Urothelium cell line (cell line): Measurements from ENCODE around the gene KATNAL2.

Experiments used
- DNase-seq: peaks from one replicate; pipeline ENCODE4 v3.0.0; 2011; ENCODE audit warnings: low spot score, mixed read lengths
- FAIRE-seq: peaks from 2 replicates; lab custom pipeline; 2011; peaks lifted over from hg19 to GRCh38; lab: Jason Lieb, UNC

The KATNAL2 gene

DNA sequence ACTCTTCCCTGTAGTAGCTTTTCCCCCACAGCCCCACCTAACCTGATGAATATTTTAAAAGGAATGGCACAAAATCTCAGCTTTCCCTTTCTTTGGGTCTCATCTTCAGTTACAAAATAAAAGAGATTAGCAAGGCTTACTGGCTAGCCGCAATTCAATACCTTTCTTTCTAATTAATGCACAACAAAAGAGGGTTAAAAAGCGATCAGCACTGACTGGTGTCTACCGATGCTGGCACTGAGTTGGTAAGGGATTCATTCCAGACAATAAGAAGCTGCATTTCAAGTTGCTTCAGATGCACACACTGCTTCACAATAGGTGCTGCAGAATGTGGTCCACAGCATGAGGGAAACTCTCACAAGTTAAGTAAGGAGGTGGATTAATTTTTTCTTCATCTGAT, 191.0 kb downstream of the KATNAL2 start:
- no peak for DNase-seq
- no peak for FAIRE-seq

DNA sequence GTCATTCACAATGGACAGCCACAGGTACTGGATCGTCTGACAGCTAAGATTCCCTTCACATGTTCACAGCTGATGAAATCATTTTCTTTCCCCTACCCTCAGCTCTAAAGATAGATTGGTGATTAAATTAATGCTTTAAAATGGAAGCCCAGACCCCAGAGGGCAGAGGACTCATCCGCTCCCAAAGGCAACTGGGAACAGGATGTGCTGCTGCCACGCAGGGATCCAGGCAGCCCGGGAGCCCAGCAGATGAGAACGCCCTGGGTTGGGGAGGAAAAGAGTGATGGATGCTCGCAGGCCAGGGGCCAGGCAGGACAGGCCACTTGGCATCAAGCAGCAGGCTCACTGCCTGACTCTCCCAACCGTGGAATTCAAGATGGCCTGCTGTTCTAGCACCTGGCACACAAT, 191.6 kb downstream of the KATNAL2 start:
- FAIRE-seq (no peak), DNase-seq (no peak)

DNA sequence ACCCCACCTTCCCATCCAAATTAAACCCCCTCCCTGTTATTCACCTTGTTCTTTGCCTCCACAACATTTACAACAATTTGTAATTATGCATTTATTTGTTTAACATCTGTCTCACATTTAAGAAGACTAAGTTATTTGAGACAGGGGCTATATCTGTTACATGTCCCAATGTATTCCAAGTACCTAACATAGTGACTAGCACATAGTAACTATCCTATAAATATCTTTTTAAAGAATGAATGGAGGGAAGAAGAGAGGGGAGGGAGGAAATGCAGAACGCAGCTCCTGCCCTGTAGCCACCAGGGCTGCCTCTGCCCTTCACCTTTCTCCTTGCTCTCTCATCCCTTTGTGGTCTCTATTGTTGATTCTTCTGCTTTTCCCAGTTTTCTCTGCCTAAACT, 192.3 kb downstream of the KATNAL2 start:
- DNase-seq (no peak), FAIRE-seq (no peak)

DNA sequence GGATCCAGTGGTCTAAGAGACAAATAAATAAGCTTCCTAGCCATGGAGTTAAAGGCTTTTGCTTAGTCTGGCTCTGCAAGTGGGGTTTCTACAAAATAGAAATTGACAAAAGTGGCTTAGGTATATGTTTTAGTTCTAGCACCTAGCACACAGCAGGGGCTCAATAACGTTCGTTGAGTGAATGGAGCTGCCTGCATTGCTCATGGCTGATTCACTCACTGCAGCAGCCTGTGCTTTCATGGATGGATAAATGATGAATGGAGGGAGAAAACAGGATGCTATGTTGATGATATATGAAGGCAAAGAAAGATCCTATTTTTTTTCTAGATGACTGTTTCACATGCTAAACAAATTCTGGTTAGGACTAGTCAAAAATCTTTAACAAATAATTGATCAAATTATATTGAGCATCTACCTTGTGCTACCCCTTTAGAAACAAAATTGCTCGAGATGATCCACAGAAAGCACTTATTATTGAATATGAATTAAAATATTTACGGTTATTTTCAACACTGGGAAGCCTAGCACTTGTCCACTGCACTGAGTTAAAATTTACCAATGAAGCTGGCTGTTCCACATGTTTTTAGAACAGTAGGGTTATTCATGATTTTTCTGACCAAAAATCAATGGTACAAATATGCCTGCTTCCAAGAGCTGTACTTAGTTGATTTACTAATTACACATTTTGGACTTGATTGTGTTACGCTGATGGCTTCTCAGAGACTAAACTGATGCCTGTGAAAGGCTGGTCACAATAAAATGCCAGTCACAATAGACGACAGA, 193.3 kb downstream of the KATNAL2 start:
- FAIRE-seq: no peak

DNA sequence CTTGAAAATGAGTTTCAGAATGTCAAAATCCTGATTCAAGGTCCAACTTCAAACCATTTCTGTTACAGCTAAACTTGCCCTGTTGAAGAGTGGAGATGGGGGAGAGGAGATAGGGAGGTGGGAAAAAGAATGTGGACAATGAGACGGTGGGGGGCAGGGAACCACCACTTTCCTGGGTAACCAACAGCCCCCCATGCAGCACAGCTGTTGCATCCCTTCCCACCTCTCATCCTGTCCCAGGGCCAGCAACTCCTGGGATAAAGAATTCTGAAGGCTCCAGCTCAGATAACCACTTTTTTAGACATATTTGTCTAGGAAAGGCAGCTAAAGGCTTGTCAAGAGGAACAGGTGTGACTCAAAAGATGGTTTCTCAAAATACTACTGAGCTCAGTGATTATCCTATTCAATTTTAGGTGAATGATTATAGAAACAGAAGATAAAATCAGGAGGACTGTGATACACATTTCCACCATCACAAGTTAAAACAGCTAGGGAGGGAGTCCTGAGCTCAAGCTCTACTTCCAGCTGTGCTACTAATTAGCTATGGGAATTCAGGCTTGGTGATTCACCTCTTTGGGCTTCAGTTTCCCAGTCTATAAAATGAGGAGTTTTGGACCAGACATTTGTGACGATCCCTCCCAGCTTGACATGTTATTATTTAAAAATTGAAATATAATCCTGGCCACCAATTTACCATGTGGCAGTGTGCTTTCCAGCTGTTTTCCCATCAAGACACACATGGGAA, 196.6 kb downstream of the KATNAL2 start:
- DNase-seq (no peak), FAIRE-seq (no peak)

More for the DNA sequence above, 193.3 kb downstream of the KATNAL2 start:
- DNase-seq: no peak

DNA sequence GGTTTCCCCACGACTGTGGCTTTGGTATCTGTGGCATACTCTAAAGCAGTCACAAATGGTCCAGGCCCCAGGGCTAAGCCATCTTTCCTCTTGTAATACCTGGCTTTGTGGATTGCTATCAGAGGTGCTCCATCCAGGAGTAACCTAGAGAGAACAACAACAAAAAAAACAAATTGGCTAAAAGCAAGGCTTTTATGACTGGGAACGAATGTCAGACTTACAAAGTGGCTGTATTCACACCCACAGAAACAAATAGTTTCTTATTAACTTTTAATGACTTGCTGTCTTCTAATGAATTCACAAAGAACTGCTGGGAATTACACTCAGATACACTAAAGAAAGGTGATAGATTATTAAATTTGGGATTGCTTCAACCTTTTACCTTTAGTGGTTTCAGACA, 197.8 kb downstream of the KATNAL2 start:
- FAIRE-seq: no peak
- no peak for DNase-seq

DNA sequence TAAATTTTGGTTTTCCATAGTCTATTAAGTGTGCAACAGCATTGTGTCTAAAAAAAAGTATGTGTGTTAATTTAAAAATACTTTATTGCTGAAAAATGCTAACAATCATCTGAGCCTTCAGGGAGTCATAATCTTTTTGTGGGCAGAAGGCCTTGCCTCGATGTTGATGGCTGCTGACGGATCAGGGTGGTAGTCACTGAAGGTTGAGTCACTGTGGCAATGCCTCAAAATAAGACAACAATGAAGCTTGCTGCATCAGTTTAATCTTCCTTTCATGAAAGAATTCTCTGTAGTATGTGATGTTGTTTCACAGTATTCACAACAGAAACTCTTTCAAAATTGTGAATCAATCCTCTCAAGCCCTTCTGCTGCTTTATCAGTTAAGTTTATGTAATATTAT, 201.6 kb downstream of the KATNAL2 start:
- FAIRE-seq: no peak

DNA sequence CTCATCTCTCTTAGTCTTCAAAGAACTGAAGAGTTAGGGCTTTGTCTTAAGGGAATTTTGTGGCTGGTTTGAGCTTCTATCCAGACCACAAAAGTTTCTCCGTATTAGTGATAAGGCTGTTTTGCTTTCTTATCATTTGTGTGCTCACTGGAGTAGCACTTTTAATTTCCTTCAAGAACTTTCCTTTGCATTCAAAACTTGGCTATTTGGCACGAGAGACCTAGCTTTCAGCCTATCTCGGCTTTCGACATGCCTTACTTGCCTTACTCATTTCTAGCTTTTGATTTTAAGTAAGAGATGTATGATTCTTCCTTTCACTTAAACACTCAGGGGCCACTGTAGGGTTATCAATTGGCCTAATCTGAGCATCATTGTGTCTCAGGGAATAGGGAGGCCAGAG, 203.0 kb downstream of the KATNAL2 start:
- no peak for DNase-seq
- FAIRE-seq: no peak

More for the DNA sequence above, 201.6 kb downstream of the KATNAL2 start:
- no peak for DNase-seq

DNA sequence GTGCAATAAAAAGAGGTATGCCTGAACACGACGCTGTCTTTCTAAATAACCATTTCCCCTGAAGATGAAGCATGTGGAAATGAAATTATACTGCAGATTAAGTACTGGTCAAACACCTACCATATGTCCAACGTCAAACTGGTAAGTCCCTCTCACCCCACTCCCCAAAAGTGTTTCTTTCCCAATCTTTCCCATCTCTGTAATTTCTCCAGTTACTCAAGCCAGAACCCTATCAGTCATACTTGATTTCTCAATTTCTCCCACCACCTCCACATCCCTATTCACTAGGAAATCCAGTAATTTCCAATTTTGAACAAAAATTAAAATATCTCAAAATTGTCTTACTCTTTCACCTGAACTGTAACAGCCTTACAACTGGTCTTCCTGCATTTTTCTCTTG, 203.7 kb downstream of the KATNAL2 start:
- DNase-seq: no peak
- no peak for FAIRE-seq

DNA sequence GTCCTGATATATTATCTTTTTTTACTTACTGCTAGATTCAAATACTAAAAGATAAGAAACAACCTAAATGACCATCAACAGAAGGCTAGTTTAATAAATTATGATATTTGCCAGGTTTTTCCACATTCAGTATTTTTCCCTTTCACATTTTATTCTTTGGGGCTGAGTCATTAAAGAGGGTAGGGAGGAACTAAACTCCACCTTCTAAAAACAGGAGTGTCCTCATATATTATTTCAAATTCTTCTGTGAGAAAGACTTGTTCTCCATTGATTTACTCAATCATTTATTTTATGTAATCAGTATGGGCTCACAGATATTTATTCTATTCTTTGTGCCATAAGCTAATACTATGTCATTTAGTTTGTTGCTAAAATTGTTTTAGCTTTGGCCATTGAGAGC, 223.9 kb downstream of the KATNAL2 start:
- no peak for FAIRE-seq
- no peak for DNase-seq

DNA sequence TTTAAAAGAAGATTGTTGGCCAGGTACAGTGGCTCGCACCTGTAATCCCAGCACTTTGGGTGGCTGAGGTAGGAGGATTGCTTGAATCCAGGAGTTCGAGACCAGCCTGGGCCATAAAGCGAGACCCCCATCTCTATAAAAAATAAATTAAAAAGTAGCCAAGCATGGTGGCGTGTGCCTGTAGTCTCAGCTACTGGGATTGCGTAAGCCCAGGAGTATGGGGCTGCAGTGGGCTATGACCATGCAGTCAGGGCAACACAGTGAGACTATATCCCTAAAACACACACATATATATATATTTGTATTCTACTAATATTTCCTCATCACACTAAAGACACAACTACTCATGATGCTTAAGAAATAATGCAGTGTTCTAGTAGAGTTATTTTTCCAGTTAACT, 225.8 kb downstream of the KATNAL2 start:
- DNase-seq (no peak), FAIRE-seq (no peak)

DNA sequence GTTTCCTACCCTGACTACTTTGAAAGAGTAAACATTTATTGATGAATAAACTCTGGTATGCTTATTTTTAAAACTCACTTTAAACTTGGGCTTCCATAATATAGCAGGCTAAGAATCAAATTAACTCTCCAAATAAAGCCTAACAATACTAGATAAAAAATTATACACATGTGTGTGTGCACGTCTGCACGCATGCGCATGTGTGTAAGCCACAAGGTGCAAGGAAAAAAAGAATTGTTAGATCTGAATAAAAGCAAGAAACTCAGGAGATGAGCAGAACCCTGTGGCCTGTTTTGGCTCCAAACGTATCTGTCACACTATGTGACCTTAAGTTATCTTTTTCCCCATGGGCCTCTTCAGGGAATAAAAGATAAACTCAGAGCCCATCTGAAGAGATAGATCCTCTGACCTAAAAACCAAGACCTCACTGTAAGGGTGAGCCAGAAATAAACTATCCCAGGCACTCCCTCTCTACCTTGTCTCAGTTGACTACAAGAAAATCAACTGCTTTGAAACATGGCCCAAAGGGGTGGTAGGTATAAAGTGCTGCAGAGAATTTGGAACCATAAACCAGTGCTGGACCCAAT, 226.6 kb downstream of the KATNAL2 start:
- FAIRE-seq: no peak
- no peak for DNase-seq

DNA sequence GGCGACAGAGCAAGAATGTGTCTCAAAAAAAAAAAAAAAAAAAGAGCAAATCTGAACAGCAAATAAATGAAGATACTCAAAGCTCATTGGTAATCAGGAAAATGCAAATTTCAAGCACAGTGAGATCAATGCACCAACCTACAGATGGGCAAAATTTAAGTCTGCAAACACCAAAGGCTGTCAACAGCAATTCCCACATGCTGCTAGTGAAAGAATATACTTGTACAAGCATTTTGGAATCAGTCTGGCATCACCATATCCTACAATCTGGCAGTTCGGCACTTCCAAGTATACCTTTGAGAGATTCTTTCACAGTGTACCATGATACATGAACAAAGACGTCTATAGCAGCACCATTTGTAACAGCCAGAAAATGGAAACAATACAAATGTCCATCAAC, 228.8 kb downstream of the KATNAL2 start:
- FAIRE-seq (no peak), DNase-seq (no peak)

DNA sequence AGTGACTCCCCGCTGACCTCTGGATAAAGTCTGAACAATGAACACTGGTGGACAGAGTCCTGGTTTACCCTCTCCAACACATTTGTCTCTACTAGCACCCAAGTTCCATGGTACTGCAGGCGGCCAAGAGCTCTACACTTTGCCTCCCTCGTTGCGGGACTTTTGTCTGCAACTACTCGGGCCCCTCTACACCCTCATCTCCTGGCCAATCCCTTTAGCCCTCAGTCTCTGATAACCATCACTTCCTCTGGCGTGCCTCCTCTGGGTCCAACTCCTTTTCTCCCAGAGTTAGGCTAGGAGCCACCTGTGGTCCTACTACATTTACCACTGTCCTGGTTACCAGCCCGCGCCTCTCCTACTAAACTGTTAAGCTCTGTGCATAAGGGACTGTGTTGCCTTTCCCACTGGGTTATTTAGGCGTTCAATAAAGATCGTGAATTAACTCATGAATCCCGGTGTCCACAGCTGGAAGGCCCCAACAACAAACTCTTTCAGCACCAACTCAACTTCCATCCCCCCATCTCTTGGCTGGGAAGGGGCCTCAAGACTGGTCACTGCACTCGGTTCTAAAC, 232.1 kb downstream of the KATNAL2 start:
- FAIRE-seq (no peak), DNase-seq (peak; percentile 9)

DNA sequence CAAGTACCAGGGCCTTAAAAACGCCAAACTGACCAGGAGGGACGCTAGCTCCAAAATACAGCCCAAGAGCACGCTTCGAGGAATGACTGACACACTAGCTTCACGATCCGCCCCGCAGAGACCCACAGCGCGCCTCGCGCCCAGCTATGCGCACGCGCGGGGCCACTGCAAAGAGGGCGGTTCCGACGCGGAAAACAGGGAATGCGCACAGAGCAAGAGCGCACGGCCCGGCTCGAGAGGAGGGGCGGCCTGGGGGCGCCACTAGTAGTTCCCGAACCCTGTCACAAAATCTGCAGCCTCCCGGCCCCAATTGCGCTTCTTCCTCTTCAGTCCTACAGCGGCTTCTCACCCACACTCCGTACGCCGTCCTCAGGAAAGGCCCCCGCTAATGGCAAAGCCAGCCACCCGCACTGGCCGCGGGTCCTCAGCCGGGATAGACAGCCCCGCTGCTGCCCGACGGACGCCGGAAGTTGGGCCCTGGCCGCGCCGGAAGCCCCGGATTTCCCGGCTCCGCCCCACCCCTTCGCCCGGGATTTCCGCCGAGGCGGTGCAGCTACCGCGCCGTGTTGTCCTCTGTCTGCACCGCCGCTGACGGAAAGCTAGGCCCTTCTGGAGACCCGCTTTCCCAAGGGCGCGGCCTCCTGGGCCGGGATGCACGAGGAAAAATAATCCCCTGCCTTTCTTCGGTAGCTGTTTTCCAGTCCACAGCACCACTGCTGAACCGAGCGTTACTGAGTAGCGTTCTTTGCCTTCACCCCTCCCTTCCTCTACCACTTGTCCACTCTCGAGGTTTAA, 232.8 kb downstream of the KATNAL2 start, which contains the start of gene HDHD2:
Gene HDHD2, minus strand, starts transcription at position 472 of the 795 bp plus-strand sequence. CDS start 14,061 bp downstream, outside the sequence.
- DNase-seq (peak; percentile 87), FAIRE-seq (no peak)

DNA sequence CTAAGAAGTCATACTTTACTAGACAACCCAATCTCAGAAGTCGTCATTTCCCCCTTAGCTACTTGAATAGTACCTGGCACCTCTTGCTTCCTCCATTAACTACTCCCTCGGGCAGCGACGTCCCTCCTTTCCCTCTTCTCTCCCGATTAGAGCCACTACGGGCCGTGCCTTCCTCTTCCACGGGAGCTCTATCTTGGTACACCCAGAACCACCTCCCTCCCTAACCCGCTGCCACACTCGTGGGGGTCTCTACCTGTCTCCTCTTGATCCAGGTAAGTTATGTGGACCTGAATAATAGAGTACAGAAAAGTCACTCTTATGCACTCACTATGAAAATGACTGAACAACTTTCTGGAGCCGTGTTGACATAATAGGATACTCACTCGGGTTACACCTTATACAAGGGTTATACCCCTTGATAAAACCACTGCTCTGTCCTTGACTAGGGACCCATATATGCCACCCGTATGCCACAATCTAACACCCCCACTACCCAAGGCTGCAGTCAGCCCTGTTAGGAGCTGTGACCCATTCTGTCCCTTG, 233.5 kb downstream of the KATNAL2 start:
- DNase-seq (no peak), FAIRE-seq (no peak)

DNA sequence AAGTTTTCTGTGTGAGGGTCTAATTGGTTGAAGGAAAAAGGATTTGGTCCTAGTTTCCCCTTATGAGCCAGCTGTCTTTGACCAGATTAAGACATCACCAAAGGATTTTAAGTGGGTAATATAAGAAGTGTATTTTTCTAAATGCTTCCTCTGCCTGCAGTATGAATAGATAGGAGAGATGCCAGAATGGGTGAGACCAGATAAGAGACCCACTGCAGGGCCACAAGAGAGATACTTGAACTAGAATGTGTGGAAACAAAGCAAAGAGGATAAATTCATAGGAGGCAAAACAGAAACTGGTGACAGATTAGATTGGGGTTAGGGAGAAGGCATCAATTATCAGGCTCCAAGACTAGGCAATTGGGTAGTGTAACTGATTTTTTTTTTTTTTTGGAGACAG, 234.0 kb downstream of the KATNAL2 start:
- FAIRE-seq (no peak), DNase-seq (no peak)
